NAMALWA (cell line): ENCODE measurements around the gene NEURL1.
"Not testable (repeated sequence)": the region's sequence is repeated elsewhere in the genome, so short reads cannot be mapped to it uniquely, and the experiment has no call there.

Source experiments
- DNase-seq: peaks from one replicate; pipeline ENCODE4 v3.0.0-alpha.2; 2015; ENCODE audit warnings: low spot score

NEURL1 gene

GRCh38 chr10:103606097-103606438 lies 112.6 kb downstream of the NEURL1 start:
- DNase-seq = not testable (repeated sequence)

DNA sequence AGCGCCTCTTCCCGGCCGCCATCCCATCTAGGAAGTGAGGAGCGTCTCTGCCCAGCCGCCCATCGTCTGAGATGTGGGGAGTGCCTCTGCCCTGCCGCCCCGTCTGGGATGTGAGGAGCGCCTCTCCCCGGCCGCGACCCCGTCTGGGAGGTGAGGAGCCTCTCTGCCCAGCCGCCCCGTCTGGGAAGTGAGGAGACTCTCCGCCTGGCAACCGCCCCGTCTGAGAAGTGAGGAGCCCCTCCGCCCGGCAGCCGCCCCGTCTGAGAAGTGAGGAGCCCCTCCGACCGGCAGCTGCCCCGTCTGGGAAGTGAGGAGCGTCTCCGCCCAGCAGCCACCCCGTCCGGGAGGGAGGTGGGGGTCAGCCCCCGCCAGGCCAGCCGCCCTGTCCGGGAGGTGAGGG lies 113.5 kb downstream of the NEURL1 start:
- DNase-seq = not testable (repeated sequence)

DNA sequence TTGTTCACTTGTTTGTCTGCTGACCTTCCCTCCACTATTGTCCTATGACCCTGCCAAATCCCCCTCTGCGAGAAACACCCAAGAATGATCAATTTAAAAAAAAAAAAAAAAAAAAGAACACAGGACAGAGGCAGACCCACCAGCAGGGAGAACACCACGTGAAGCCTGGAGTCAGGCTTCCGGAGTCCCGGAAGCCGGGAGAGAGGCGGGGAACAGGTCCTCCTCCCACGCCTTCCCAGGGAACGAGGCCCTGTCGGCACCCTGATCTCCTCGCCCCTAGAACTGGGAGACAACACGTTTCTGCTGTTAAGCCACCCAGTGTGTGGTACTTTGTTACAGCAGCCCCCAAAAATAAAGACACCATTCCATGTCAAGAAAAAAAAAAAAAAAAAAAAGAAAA lies 114.6 kb downstream of the NEURL1 start:
- DNase-seq = not testable (repeated sequence)

GRCh38 chr10:103609231-103610082 lies 116.0 kb downstream of the NEURL1 start:
- DNase-seq = no peak

GRCh38 chr10:103610083-103610472 lies 116.6 kb downstream of the NEURL1 start:
- no peak for DNase-seq

- no peak for DNase-seq
Measured at GRCh38 chr10:103610921-103611511, 117.5 kb downstream of the NEURL1 start.

GRCh38 chr10:103612462-103613365 lies 119.2 kb downstream of the NEURL1 start:
- DNase-seq = no peak

GRCh38 chr10:103613616-103614015 lies 120.1 kb downstream of the NEURL1 start:
- DNase-seq = no peak

DNA sequence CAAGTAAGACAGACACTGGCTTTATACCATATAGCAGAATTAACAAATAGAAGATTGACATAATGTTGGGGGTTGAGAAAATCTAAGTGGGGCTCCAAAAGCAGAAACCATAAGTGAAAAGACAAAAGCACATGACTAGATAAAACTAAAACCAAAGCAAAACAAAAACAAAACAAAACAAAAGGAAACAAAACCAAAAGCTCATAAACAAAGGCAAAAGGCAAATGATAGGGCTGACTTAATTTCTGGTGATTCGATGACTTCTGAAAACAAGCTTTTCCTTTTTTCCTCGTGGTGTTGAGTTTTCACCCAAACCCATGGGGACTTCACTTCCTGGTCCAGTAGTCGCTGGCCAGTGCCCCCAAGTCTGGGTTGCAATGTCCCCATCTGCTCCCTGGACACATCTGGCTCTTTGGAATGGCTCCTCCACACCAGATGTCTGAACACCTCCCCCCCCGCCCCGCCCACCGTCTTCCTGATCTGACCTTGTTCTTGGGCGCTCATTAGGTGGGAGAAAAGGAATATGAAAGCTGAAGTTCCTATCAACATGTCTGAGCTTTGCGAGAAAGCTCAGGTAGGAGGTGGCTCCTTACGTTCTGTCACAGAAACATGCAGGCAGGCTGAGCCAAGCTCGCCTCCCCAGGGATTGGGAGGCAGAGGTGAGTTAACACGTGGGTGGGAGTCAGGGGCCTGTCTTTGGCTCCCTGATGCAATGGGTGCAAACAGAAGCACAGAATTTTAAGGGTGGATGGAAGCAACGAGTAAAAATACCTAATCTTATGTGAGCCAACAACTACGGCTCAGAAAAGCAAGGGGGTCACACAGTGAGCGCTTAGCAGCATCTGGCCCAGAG lies 121.0 kb downstream of the NEURL1 start:
- DNase-seq = no peak

- no peak for DNase-seq
Measured at GRCh38 chr10:103616705-103617601, 123.4 kb downstream of the NEURL1 start.

GRCh38 chr10:103617602-103618385 lies 124.3 kb downstream of the NEURL1 start:
- no peak for DNase-seq

DNA sequence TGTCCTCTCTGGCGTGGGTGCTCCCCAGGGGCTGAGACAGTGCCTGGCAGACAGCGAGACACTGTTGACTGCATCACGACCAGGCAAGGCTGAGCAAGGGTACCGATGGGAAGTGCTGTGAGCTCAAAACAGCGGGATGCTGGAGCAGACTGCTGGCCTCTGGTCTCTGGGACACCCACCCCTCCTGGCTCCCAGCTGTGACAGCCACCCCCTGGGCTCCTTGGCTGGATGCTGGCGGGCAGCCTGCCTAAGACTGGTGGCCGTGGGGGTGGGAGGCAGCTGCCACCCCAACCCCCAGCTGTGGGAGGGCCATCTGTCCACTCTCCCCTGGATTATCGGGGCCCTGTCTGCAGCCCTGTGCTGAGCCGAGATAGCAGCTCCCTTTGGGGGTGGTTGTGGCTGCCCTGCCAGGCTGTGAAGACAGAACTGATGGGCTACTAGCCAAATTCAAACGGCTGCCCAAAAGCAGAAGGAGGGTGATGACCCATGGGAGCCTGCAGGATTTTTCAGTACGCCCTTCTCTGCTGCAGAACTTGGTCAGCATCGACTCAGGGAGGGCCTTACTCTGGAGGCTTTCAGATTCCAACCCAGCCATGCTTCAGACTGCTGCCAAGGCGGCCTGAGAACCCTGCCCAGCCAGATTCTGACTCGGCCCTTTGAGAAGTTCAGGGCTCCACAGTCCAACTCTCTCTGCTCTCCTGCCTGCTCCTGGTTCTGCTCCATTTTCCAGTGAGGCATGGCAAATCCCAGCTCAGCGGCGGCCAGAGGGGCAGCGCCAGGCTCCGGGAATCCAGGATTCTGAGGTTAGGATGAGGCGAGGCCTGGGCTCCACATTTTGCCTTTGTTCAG lies 125.3 kb downstream of the NEURL1 start:
- no peak for DNase-seq

GRCh38 chr10:103619424-103620351 lies 126.2 kb downstream of the NEURL1 start:
- DNase-seq = no peak

GRCh38 chr10:103620352-103620740 lies 126.8 kb downstream of the NEURL1 start:
- no peak for DNase-seq

GRCh38 chr10:103620891-103621782 lies 127.6 kb downstream of the NEURL1 start:
- DNase-seq = no peak

DNA sequence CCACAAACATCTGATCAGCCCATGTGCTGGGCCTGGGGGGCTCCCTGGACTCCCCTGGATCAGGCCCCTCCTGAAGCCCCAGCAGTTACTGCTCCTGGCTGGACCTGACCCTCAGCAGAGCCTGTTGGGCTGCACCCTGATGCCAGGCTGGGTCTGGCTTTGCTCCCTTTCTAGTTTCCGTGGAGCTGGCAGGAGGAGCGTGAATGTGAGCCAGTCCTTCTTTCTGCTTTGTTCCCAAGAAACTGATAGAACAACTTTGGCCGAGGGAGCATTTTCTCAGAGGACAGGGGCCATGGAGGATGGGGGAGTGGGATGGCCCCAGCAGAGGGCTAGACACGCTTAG lies 128.2 kb downstream of the NEURL1 start:
- DNase-seq = no peak

DNA sequence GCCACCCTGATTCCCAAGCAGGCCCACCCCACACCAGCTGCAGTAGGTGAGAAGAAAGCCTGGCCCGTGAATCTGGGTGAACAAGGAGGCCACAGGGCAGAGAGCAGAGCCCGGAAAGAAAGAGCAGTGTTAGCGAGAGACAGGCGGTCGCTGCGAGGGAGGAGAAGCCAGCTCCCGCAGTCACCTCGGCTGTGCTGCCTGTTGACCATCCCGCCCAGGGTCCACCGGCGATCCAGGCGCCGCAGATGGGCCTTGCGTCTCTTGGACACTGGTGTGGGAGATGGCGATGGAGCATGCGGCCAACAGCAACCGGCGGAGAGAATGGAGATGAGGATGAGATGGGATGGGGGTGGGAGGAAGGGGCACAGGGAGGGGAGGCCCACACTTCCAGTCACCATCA lies 128.8 kb downstream of the NEURL1 start:
- DNase-seq = no peak
